GM18511 (cell line): ENCODE data around the gene EPN2.
A peak's percentile ranks its signal among the peaks of the same experiment; 100 is the strongest.
"Not testable (repeated sequence)": the region's sequence is repeated elsewhere in the genome, so short reads cannot be mapped to it uniquely, and the experiment has no call there.

ENCODE experiments used
- ATAC-seq: cut with Tn5 transposase; IDR thresholded peaks from one replicate; pipeline ENCODE4 v1.9.1; 2021; ENCODE audit warnings: mild to moderate bottlenecking, moderate library complexity; ENCODE audit not compliant: unreplicated experiment

Gene EPN2

GRCh38 chr17:19343256-19343630 is 106.1 kb downstream of the EPN2 start:
- no peak for ATAC-seq

- ATAC-seq = no peak
Observed at GRCh38 chr17:19343671-19344151, 106.5 kb downstream of the EPN2 start.

DNA sequence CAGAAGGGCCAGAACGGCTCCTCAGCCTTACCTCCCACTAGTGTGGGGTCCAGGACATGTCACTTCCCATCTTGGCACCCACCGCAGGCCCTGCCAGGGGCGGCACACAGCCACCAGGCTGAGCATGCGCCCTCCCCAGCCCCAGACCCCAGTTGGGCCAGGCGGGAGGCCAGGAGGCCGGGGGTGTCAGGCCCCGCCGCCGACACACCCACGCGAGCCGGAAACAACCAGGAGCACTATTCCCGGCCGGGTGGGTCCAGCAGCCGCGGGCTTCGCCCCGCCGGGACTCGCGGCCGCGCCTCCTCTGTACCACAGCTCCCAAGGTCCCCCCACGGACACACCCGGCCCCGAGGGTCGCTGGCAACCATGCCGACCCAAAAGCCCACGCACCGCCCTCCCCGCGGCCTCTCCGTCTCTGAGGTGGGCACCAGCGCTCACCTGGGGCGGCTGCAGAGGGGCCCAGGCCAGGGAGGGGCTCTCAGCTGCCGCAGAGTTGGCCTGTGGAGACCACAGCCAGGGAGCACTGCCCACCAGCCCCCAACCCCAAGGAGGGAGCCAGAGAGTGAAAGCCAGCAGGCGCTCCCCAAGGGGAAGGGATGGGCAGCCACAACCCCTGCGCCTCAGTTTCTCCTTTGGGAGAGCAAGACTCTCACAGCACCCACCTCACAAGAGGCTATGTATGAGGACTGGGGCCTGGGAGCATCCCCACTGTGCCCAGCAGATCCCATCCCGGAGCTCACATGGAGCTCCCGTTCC is 107.3 kb downstream of the EPN2 start:
- ATAC-seq = no peak

DNA sequence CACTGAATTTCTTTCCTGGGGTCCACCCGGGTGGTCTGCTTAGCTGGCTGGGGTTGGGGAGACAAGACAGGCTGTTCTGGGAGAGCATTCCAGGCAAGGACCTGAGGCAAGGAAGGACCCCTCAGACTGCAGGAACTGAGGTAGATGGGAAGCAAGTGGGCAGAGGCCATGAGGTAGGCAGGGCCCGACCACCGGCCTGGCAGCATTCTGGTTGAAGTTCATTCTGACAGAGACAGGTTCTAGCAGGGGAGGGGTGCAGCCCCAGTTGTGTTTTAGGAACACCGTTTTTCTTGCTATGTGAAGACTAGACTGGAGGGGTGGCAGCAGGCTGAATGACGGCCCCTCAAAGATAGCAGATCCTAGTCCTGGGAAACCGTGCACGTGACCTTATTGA is 107.9 kb downstream of the EPN2 start:
- ATAC-seq = no peak

DNA sequence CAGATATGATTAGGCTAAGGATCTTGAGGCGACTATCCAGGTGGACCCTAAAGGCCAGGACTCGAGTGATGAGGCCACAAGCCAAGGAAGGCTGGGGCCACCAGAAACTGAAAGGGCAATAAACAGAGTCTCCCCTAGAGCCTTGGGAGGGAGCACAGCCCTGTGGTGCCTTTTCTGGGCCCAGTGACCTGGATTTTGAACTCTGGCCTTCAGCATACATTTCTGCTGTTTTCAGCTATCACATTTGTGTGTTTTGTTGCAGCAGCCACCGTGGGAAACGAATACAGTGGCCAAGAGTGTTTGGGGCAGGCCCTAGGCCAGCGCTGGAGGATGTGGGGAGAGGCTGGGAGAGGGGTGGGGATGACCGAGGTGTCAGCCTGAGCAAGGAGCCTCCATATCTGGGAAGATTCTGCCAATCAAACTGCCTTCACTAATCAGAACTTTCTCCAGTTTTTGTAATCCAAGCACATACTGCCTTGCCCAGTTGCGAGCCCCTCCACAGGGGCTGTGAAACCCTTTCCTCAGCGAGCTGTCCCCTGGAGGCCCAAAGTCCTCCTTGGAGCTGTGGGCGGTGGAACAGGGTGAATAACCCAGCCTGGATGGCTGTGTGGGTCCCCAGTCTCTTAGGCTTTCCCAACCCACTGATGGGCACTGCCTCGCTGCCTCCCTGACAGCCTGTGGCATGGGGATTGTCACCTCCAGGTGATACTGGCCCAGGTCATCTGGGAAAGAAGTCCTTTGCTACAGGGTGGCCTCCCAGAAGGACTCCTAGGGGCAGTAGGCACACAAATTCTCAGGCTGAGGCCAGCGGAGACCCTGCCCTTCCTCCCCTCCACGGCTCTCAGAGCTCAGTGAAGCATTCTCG is 108.6 kb downstream of the EPN2 start:
- ATAC-seq = no peak

DNA sequence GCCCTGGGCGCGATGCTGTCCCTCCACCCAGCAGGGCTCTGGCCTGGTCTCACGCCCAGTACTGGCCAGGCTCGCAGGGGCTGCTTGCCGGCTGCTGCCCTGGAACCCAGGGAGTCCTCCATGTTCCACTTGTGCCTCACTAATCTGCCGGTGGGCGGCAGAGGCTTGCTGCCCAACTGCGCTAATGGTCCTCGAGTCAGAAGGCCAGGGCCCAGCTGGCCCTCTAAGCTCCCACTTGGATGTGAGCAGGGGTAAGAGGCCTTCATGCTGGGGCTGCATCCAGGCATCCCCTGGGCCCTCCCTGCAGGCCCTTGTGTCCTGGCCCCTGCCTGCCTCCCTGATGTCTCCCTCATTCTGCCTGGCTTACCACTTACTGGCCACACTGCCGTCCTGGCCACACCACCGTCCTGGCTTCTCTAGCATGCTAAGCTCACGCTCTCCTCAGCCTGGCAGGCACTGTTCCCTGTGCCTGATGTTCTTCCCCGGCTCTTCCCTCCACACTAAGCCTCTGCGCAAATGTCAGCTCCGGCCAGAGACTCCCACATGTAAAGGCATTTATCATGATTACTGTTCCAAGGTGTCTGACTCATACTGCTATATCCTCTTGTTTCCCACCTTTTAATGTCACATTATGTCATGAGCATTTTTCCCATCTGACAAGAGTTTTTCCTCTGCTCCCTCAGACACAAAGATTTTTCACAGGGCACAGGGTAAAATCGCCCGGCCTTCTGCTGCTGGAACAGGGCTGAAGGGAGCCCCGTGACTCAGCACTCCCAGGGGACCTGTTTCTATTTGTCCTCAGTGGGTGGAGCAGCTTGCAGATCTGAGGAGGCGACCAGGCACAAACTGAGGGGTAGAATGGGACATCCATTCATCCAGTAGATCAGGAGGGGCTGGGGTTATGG is 109.4 kb downstream of the EPN2 start:
- no peak for ATAC-seq

GRCh38 chr17:19347323-19348080 is 110.3 kb downstream of the EPN2 start:
- ATAC-seq = no peak

DNA sequence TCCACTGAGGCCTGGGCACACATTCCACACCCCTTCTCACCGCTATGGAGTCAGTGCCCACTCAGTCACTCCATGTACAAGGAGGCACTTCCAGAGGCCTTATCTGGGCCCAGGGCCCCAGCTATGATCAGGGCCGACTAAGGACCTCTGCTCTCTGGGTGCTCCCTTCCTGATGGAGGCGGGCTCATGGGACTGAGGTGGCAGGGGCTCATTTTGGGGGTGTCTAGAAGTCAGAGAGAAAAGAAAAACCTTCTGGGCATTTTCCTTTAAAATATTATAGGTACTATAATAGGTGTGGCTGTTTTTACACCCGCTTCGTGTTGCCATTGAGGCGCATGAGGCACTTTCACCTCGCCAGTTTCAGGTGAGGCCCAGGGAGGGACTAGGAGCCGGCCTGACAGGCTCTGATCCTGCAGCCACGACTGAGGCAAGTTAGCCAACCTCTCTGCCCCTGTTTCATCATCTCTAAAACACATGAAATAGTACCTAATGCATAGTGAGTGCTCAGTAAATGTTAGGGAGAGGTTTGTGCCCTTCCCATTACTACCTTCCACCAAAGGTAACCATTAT is 111.0 kb downstream of the EPN2 start:
- ATAC-seq = no peak

DNA sequence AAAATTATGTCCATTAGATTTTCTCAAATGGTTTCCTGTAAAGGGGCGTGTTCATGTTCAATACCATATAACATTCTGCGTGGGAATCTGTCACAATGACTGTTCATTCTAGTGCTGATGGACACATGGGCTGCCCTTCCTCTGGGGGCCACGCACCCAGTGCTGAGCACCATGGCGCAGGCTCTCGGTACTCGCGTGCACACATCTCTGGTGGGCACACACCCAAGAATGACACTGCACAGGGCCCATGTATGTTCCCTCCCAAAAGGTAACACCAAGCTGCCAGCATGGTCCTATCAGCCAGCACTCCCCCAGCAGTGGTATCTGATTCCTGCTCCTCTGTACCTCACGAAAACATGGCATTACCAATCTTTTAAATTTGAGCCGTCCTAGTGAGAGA is 111.6 kb downstream of the EPN2 start:
- no peak for ATAC-seq

DNA sequence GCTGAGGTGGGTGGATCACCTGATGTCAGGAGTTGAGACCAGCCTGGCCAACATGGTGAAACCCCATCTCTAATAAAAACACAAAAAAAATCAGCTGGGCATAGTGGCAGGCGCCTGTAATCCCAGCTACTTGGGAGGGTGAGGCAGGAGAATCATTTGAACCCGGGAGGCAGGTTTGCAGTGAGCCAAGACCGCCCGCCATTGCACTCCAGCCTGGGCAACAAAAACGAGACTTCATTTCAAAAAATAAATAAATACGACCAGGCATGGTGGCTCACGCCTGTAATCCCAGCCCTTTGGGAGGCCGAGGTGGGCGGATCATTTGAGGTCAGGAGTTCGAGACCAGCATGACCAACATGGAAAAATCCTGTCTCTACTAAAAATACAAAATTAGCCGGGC is 116.2 kb downstream of the EPN2 start:
- ATAC-seq = not testable (repeated sequence)

DNA sequence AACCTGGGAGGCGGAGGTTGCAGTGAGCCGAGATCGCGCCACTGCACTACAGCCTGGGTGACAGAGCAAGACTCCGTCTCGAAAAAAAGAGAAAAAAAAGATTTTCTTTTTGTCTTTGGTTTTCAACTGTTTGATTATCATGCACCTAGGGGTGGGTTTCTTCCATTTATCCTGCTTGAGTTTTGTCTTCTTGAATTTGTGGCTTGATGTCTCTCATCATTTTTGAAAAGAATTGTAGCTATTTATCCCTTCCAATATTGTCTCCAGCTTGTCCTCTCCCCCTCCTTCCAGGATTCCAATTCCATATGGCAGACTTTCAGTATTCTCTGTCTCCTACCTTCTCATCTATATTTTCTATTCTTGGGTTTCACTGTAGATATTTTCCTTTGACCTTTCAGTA is 117.6 kb downstream of the EPN2 start:
- ATAC-seq = no peak

DNA sequence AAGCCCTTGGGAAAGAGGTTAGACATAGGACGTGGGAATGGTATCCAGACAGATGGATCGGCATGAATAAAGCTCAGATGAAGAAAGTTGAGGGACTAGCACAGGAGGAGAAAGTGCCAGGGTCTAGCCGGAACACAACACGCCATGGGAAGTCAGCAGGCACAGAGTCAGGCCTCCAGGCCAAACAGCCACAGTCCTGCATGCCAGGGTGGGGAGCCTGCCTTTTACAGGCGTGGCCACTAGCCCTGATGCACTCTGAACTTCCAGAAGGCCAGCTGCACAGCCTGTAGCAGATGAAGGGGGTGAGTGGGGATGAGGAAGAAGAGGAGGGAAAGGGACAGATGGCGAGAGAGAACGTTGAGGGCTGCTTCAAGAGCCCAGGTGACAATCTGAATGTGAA is 120.2 kb downstream of the EPN2 start:
- no peak for ATAC-seq

GRCh38 chr17:19357761-19358160 is 120.6 kb downstream of the EPN2 start:
- no peak for ATAC-seq

- ATAC-seq = no peak
Observed at GRCh38 chr17:19359151-19359550, 122.0 kb downstream of the EPN2 start.

DNA sequence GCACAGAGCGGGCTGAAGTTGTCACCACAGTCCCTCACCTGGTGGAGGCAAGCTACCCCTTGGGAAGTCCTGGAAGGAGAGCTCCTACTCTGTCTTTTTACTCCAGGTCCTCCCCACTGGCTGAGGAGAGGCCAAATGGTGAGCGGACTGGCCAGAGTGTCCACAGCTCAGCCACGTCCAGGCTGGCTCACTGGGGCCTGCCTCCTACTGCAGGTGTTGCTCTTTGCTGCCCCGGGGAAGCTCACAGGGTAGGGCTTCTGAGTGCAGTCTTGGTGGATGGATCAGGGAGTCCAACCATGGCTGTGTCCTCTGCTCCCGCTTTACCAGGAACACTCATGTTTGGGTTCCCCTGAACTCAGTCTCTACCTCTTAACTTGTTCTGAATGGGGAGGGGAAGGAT is 122.7 kb downstream of the EPN2 start:
- no peak for ATAC-seq

GRCh38 chr17:19360772-19361171 is 123.6 kb downstream of the EPN2 start:
- ATAC-seq = no peak

DNA sequence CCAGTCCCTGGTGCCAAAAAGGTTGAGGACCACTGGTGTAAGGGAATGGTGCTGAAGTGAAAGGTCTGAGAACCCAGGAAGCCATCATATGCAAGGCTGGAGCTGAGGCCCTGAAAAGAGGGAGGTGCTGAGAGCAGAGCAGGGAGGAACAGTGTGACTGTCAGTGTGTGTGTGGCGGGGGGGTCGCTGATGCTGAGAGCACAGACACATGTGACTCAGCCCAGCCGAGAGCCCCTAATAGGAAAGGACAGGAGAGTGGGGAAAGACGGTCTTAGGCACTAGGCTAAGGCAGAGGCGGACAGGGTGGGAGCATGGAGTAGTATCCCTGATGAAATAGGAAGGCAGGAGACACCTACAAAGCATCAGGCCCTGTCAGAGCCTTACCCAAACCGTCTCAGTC is 124.2 kb downstream of the EPN2 start:
- no peak for ATAC-seq

- ATAC-seq = no peak
Observed at GRCh38 chr17:19361944-19362276, 124.7 kb downstream of the EPN2 start.

- ATAC-seq = peak; percentile 84
Observed at GRCh38 chr17:19362277-19363113, 125.3 kb downstream of the EPN2 start, which contains the start of gene B9D1. B9D1 (minus strand) TSS chr17:19362723; CDS start chr17:19362569, 154 bp downstream.
